Uterus (tissue), 2 donors: Measurements from ENCODE around the gene KLRC2.

Source experiments
- POLR2A ChIP-seq, 2 donors: fragments of 450-650 bp; IDR thresholded peaks; one replicate each; pipeline ENCODE4 v1.6.1; 2016; ENCODE audit warnings: antibody characterized with exemption in 2 of 2, mild to moderate bottlenecking in 1 of 2, moderate library complexity in 1 of 2
- TF ChIP-seq, protein P1 (sequence below), 4 experiments: fragments of 200-600 bp in 2 of 4; fragments of 450-650 bp in 2 of 4; sonication (generic) in 2 of 4; IDR thresholded peaks; one replicate each; pipeline ENCODE4 v1.5.1; 2016 to 2019; ENCODE audit warnings: antibody characterized with exemption in 4 of 4, mild to moderate bottlenecking in 2 of 4, moderate library complexity in 1 of 4

DNA sequence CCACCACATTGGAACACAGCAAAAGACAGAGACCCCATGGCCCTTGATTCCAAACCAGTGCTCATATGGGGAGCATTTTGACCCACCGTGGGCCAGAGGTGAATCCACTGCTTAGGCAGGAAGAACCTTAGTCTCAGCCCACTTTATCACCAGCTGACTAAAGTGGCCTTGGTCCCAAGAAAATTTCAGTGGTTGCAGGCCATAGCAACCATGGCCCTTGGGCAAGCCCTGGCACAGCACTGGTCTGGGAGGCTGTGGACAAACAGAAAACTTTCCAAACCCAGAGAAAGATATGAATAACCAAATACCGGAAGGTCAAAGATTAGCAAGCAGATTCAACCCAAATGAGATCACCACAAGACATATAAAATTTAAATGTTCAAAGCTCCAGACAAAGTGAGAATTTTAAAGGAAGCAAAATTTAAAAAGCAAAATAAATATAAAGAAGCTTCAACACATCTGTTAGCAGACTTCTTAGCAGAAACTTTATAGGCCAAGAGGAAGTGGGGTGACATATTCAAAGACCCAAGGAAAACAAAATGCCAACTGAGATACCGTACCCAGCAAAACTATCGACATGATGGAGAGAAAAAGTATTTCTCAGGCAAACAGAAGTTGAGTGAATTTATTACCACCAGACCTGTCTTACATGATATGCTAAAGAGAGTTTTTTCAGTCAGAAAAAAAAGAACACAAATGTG lies 53.7 kb downstream of the KLRC2 start:
- TF ChIP-seq, protein P1, sequence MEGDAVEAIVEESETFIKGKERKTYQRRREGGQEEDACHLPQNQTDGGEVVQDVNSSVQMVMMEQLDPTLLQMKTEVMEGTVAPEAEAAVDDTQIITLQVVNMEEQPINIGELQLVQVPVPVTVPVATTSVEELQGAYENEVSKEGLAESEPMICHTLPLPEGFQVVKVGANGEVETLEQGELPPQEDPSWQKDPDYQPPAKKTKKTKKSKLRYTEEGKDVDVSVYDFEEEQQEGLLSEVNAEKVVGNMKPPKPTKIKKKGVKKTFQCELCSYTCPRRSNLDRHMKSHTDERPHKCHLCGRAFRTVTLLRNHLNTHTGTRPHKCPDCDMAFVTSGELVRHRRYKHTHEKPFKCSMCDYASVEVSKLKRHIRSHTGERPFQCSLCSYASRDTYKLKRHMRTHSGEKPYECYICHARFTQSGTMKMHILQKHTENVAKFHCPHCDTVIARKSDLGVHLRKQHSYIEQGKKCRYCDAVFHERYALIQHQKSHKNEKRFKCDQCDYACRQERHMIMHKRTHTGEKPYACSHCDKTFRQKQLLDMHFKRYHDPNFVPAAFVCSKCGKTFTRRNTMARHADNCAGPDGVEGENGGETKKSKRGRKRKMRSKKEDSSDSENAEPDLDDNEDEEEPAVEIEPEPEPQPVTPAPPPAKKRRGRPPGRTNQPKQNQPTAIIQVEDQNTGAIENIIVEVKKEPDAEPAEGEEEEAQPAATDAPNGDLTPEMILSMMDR (IDR thresholded peaks at IDR 0.05): no peak
- TF ChIP-seq POLR2A (IDR thresholded peaks at IDR 0.05): no peak
